Measurements from ENCODE around the gene ATRN. TPM values are rescaled to one million over a fixed set of nuclear protein-coding genes. Genes with fewer than 3 reads are reported as not detected.
"Not testable (repeated sequence)": the region's sequence is repeated elsewhere in the genome, so short reads cannot be mapped to it uniquely, and the experiment has no call there.

Gene ATRN
- total RNA-seq, 3 donors from 2014 or later (not counting 1 experiment from before 2014, with no cell fraction given): 16.1 to 21.8 (median 19.3) TPM

DNA sequence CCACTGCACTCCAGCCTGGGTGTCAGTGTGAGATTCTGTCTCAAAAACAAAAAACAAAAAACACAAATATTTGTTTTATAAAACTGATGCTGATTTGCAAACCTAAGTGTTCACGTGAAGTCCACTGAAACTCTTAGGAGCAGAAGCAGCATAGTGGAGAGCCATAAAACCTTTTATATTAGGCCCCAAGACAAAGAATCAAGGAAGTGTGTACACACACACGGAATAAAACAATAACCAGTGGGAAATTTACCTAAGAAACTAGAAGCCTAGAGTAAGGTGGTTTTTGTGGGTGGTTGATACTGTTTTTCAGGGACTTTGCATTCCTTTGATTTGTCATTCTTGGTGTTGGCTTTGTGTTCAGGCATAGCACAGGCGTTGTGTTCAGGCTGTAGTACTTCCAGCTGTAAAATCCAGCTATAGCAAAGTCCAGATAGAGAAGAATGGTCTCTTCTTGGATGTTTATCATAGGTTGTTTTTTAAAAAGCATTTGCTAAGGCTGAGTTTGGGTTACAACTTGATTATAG lies 61.3 kb downstream of the ATRN start:
- DNase-seq (no peak), ATAC-seq (no peak)
- H3K4me1 ChIP-seq (ENCODE audit: control insufficient read depth, insufficient read depth, low read length): no peaks in the 10 kb centered on the region
- intact Hi-C loops (cut with micrococcal nuclease): no loop called here
- no peaks in the 10 kb centered on the region for H3K36me3 ChIP-seq (ENCODE audit: control insufficient read depth, insufficient read depth, low read length)
- H3K27me3 Mint-ChIP-seq (ENCODE audit: low read depth in 2 of 2): no peaks in the 10 kb centered on the region
- TF ChIP-seq, protein P1, sequence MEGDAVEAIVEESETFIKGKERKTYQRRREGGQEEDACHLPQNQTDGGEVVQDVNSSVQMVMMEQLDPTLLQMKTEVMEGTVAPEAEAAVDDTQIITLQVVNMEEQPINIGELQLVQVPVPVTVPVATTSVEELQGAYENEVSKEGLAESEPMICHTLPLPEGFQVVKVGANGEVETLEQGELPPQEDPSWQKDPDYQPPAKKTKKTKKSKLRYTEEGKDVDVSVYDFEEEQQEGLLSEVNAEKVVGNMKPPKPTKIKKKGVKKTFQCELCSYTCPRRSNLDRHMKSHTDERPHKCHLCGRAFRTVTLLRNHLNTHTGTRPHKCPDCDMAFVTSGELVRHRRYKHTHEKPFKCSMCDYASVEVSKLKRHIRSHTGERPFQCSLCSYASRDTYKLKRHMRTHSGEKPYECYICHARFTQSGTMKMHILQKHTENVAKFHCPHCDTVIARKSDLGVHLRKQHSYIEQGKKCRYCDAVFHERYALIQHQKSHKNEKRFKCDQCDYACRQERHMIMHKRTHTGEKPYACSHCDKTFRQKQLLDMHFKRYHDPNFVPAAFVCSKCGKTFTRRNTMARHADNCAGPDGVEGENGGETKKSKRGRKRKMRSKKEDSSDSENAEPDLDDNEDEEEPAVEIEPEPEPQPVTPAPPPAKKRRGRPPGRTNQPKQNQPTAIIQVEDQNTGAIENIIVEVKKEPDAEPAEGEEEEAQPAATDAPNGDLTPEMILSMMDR (IDR thresholded peaks at IDR 0.05): no peak
- peaks cover 2 to 8% of the 10 kb centered on the region in 2 donors for H3K4me1 Mint-ChIP-seq
- H3K27ac Mint-ChIP-seq: no peak overlapping the region
- no peak overlapping the region for H3K27ac ChIP-seq (ENCODE audit: low read length)
- no peaks in the 10 kb centered on the region for H3K9me3 Mint-ChIP-seq
- WGBS (ENCODE audit: insufficient coverage): 81% methylated on average over 3 of the region's 3 CpGs
- H3K4me3 ChIP-seq (ENCODE audit: low read length): no peak overlapping the region
- H3K27me3 ChIP-seq (ENCODE audit: control insufficient read depth, insufficient read depth, low read length): no peaks in the 10 kb centered on the region
- no peaks in the 10 kb centered on the region for H3K36me3 Mint-ChIP-seq
- no peak overlapping the region for H3K4me3 Mint-ChIP-seq
- H3K9me3 ChIP-seq (ENCODE audit: control insufficient read depth, insufficient read depth, low read length): no peaks in the 10 kb centered on the region

DNA sequence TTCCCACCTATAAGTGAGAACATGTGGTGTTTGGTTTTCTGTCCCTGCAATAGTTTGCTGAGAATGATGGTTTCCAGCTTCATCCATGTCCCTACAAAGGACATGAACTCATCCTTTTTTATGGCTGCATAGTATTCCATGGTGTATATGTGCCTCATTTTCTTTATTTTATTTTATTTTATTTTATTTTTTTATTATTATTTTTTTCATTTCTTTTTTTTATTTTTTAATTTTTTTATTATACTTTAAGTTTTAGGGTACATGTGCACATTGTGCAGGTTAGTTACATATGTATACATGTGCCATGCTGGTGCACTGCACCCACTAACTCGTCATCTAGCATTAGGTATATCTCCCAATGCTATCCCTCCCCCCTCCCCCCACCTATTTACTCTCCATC lies 66.9 kb downstream of the ATRN start:
- DNase-seq; H3K9me3 Mint-ChIP-seq; H3K4me3 Mint-ChIP-seq; H3K4me3 ChIP-seq (ENCODE audit: low read length); H3K36me3 Mint-ChIP-seq; H3K36me3 ChIP-seq (ENCODE audit: control insufficient read depth, insufficient read depth, low read length); H3K27me3 ChIP-seq (ENCODE audit: control insufficient read depth, insufficient read depth, low read length); intact Hi-C loops (cut with micrococcal nuclease); H3K4me1 ChIP-seq (ENCODE audit: control insufficient read depth, insufficient read depth, low read length); ATAC-seq; H3K9me3 ChIP-seq (ENCODE audit: control insufficient read depth, insufficient read depth, low read length); H3K27ac ChIP-seq (ENCODE audit: low read length); H3K27me3 Mint-ChIP-seq (ENCODE audit: low read depth in 2 of 2); H3K27ac Mint-ChIP-seq; H3K4me1 Mint-ChIP-seq: not testable (repeated sequence)
- no CpG with 5 or more reads among the region's 1 CpG for WGBS (ENCODE audit: insufficient coverage)

DNA sequence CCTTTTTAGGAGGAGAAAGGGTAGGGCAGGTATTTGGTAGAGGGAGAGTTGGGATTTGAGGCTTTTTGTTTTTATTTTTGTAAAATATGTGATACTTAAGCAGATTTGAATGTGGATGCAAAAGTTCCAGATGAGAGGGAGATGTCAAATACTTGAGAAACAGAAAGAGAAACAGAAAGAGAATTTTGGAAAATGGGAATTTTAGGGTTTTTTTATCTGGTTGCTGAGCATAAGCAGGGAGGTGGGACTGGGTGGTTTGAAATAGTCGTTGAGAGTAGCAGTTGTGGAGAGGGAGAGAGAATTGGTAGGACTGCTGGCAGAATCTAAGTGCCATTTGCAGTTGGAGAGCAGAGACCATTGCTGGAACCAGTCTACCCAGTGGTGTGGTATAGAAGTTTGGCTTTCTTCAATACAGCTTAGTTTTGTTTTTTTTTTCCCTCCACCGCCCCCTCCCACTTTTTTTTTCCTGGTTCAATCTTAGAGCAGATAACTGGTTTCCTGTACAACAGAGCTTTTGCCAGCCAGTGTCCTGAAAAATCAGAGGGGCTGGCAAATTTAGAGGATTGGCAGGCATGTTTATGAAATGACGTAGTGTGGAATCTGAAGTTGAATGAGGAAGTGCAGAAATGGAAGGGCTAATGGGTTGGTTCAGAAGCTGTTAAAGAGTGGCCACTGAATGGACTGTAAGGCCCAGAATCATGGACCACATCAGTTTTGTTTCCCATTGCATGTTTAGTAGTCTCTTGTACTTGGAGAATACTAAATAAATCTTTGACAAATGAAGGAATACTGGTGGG lies 68.7 kb downstream of the ATRN start:
- Mint-ChIP-seq H3K4me3 (no peak overlapping the region), H3K27me3 (ENCODE audit: low read depth in 2 of 2) (no peaks in the 10 kb centered on the region), H3K9me3 (no peaks in the 10 kb centered on the region), H3K36me3 (no peaks in the 10 kb centered on the region), H3K4me1 (peaks cover 0 to 10% of the 10 kb centered on the region in 2 donors), H3K27ac (peak overlapping the region in 1 of 2 donors; percentile 0)
- intact Hi-C loops (cut with micrococcal nuclease): no loop called here
- H3K4me3 ChIP-seq (ENCODE audit: low read length): no peak overlapping the region
- H3K4me1 ChIP-seq (ENCODE audit: control insufficient read depth, insufficient read depth, low read length): no peaks in the 10 kb centered on the region
- WGBS (ENCODE audit: insufficient coverage): 85% methylated on average over 2 of the region's 3 CpGs
- H3K27me3 ChIP-seq (ENCODE audit: control insufficient read depth, insufficient read depth, low read length): no peaks in the 10 kb centered on the region
- H3K9me3 ChIP-seq (ENCODE audit: control insufficient read depth, insufficient read depth, low read length): no peaks in the 10 kb centered on the region
- no peak overlapping the region for H3K27ac ChIP-seq (ENCODE audit: low read length)
- TF ChIP-seq, protein P1 (IDR thresholded peaks at IDR 0.05): no peak
- DNase-seq: no peak
- no peak for ATAC-seq
- H3K36me3 ChIP-seq (ENCODE audit: control insufficient read depth, insufficient read depth, low read length): peaks cover 8% of the 10 kb centered on the region

DNA sequence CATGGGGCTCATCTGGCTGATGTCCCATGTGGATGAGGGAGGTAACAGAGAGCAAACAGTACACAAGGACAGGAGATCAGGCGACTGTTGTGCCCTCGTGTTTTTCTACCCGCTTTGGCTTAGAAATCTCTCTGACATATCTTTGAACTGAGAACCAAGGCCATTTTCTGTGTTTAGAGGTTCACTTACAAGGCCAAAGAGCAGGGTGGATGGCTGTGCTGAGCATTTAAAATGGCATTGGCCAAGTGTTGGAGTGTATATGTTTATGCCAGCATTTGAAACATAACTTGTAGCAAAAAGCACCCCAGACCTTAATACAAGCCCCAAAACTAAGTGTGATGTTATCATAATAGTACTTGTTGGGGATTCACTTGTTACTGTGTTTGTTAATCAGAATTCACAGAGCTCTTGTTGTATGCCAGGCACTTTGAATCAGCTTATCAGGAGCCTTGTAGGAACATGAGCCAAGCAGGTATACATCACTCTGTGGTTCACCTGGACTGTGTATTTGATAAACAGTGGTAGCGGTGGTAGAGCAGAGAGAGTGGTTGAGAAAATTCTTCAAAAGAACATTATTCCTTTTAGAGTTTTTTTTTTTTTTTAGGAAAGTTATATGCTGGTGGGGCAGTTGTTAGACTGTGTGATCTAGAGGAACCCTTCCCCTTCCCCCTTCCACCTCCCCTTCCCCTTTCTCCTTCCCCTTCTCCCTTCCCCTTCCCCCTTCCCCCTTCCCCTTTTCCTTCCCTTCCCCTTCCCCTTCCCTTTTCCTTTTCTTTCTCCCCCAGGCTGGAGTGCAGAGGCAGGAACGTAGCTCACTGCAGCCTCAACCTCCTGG lies 71.3 kb downstream of the ATRN start:
- Histone ChIP-seq H3K36me3 (ENCODE audit: control insufficient read depth, insufficient read depth, low read length) (peaks cover 11% of the 10 kb centered on the region), H3K4me1 (ENCODE audit: control insufficient read depth, insufficient read depth, low read length) (no peaks in the 10 kb centered on the region), H3K4me3 (ENCODE audit: low read length) (no peak overlapping the region), H3K27me3 (ENCODE audit: control insufficient read depth, insufficient read depth, low read length) (no peaks in the 10 kb centered on the region), H3K9me3 (ENCODE audit: control insufficient read depth, insufficient read depth, low read length) (no peaks in the 10 kb centered on the region), H3K27ac (ENCODE audit: low read length) (no peak overlapping the region)
- intact Hi-C loops (cut with micrococcal nuclease): no loop called here
- Mint-ChIP-seq H3K4me1 (peaks cover 0 to 10% of the 10 kb centered on the region in 2 donors), H3K9me3 (no peaks in the 10 kb centered on the region), H3K36me3 (no peaks in the 10 kb centered on the region), H3K4me3 (no peak overlapping the region), H3K27ac (no peak overlapping the region), H3K27me3 (ENCODE audit: low read depth in 2 of 2) (no peaks in the 10 kb centered on the region)
- DNase-seq (no peak), ATAC-seq (no peak)
- 87% methylated on average over 4 of the region's 5 CpGs for WGBS (ENCODE audit: insufficient coverage)
- TF ChIP-seq, protein P1 (IDR thresholded peaks at IDR 0.05): no peak
